DMS114 treated with DMSO at 0.1 percent for 48 hours (cell line): ENCODE results near the gene PRUNE1.

Experiments used
- DNase-seq: peaks from one replicate; lab custom pipeline; 2025; ENCODE audit not compliant: unreplicated experiment; lab: John Stamatoyannopoulos, UW

The PRUNE1 gene

DNA sequence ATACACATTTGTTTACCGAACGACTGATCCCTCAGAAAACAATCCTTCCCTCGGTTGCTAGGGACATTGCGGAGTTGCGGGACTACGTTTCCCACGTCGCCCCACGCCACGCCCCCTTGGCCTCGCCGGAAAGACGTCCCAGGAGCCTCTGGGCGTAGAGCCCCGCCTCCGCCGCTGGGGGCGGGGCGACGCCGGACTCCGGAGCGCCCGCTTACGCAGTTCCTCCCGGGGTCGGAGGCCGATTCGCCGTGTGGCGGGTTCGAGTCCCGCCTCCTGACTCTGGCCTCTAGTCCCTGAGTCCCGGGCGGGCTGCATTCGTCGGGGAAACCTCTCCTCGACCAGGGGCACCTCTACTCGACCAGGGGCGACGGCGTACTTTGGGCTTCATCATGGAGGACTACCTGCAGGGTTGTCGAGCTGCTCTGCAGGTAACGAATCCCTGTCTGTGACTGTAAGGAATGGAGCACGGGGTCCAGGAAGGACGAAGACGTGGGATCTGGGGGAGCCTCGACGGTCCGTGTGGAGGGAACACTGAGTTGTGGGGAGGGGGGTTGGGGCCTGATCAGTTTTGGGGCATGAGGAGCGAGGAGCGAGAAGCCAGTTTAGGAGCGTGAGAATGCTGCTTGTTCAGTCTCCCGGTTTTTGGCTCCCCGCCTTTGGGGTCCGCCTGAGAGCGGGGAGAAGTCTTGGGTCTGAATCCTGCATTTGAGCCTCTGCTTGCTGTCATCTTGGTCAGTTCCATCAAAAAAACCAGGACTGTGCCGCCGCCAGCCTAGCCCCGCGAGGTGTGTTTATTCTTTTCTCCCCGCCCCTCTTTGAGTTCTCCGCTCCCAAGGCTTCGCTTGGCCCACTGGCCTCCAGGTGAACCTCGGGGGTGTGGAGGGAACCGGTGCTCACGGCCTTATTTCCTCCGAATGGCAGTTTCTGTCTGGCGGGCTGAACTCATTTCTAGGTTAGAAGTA is at the start of gene PRUNE1:
Gene PRUNE1, plus strand, starts transcription at position 206 of the 962 bp plus-strand sequence. Its CDS starts 184 bp downstream, at position 390.
- peak; percentile 96 for DNase-seq

DNA sequence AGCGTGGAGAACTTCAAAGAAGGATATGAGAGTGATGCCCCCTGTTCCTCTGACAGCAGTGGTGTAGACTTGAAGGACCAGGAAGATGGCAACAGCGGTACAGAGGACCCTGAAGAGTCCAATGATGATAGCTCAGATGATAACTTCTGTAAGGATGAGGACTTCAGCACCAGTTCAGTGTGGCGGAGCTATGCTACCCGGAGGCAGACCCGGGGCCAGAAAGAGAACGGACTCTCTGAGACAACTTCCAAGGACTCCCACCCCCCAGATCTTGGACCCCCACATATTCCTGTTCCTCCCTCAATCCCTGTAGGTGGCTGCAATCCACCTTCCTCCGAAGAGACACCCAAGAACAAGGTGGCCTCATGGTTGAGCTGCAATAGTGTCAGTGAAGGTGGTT is 47.6 kb upstream of the PRUNE1 start:
- no peak for DNase-seq

GRCh38 chr1:150961756-150962155 is 46.5 kb upstream of the PRUNE1 start:
- no peak for DNase-seq

- no peak for DNase-seq
These were observed 44.7 kb upstream of the PRUNE1 start for GRCh38 chr1:150963321-150964163.

DNA sequence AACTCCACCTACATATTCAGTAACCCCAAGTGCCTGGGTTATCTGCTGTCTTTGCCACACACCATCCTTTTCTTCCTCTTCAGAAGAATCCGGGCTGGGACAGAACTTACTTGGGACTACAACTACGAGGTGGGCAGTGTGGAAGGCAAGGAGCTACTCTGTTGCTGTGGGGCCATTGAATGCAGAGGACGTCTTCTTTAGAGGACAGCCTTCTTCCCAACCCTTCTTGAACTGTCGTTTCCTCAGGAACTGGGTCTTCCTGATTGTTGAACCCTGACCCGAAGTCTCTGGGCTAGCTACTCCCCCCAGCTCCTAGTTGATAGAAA is 44.1 kb upstream of the PRUNE1 start:
- DNase-seq: no peak

DNA sequence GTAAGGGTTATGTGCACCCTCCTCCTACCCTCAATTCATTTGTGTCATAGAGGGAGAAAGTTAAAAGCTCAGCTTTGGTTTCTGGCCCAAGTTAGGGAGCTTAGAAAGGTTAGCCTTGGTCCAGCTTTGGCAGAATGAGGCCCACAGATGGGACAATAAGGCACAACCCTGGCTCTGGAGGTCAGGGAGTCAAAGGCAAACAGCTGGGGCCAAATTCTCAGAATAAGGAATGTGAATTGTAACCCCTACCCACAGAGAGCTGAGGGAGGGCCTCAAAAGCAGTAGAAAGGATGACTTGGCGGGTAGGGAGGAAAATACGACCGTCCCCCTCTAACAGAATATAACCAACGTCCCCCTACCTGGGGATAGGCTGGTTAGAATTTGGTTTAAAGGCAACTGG is 42.6 kb upstream of the PRUNE1 start:
- no peak for DNase-seq

DNA sequence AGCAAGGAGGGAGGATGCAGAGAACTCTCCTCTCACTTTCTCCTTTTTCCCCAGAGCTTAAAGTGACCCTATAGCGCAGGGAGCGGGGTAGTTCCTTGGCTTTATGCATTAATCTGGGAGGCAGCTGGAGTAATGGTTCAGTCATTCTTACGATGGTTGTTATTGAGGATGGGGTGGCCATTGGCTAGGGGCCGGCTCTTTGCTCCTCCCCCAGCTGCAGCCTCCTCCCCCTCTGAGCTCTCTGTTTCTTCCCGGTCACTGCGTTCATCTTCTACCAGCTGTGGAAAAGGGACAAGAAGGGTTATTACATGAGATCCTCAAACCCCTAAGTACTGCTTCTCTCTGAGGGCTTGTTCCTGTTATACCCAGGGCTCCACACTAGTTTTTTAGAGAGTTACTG is 42.2 kb upstream of the PRUNE1 start:
- DNase-seq: no peak

GRCh38 chr1:150967936-150968335 is 40.3 kb upstream of the PRUNE1 start:
- DNase-seq: no peak

DNA sequence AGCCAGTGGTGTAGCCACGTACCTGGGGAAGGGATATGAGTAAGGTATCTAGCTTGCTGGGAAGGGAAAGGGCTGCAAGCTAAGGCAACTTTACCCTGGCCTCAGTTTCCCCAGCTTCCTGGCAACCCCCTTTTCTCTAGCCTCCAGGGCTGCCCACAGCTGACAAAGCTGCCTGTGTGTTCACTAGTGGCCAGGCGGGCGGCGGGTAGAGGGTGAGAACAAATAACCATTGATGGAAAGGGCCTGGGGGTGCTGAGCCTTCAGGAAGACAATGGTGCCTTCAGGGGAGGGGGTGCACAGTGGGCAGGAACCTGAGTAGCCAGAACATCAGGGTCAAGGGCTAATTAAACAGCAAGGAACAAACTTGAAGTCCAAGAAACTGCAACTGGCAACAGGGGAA is 39.8 kb upstream of the PRUNE1 start:
- DNase-seq: no peak

GRCh38 chr1:150969626-150970025 is 38.6 kb upstream of the PRUNE1 start:
- no peak for DNase-seq

GRCh38 chr1:150970808-150971582 is 37.3 kb upstream of the PRUNE1 start:
- no peak for DNase-seq

GRCh38 chr1:150971583-150972416 is 36.4 kb upstream of the PRUNE1 start:
- DNase-seq: no peak

GRCh38 chr1:150972417-150972940 is 35.8 kb upstream of the PRUNE1 start:
- DNase-seq: no peak

GRCh38 chr1:150973258-150973835 is 34.9 kb upstream of the PRUNE1 start:
- DNase-seq: no peak

DNA sequence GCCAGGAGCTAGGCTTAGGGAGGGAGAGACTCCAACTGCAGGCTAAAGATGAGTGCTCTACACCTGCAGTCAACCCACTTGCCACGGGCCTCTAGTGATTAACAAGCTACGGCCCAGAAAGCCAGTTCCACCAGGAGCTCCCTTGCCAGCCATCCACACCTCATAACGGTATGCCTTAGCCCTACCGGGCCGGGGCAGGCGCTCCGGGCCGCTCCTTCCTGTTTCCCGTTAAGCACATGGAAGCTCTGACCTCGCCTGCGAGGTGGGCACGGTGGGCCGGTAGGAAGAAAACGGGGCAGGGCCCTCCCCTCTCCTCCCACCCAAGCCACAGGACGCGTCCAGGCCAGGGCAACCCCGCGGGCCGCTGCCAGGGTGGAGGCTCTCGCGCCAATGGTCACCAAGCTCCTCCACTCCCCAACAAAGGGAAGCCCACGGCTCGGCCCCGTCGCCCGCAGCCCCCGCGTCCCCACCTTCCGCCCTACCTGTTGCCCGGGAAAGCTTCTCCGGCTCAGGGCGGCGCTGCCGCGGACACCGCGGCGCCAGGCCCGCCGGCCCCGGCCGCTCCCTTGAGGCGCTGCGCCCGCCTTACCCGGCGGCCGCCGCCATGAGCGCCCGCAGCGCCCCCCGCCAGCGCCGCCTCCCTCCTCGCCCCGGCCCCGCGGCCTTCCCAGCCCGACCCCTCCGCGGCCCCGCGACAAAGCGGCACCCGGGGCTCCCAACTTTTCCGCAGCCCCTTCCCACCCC is 34.2 kb upstream of the PRUNE1 start:
- DNase-seq: no peak

- DNase-seq: no peak
These were observed 33.4 kb upstream of the PRUNE1 start, which contains the start of gene CERS2 for GRCh38 chr1:150974580-150975478. Gene CERS2 (minus strand): TSS chr1:150974835. CDS start chr1:150969090, 5,745 bp downstream.

- DNase-seq: no peak
These were observed 31.8 kb upstream of the PRUNE1 start for GRCh38 chr1:150976401-150976821.
